Neural cell (in vitro differentiated cells): Measurements from ENCODE around the gene SGCD. TPM values are rescaled to one million over a fixed set of nuclear protein-coding genes. Genes with fewer than 3 reads are reported as not detected.

Experiments used
- H2AFZ ChIP-seq: fragments of 200-600, 300-800 bp; sonication (generic), shearing (Covaris generic); 2 replicates; pipeline ENCODE4 v1.6.0; 2014; ENCODE audit warnings: low read depth, mild to moderate bottlenecking, antibody characterized with exemption, low read length, moderate library complexity
- H3F3A ChIP-seq: fragments of 200-600 bp; shearing (Covaris generic); 2 replicates; pipeline ENCODE4 v1.6.1; 2016; ENCODE audit warnings: mild to moderate bottlenecking, moderate library complexity, mixed read lengths, antibody characterized with exemption, low read length; ENCODE audit not compliant: insufficient read depth, poor library complexity, severe bottlenecking
- H3K27ac ChIP-seq: fragments of 200-600, 300-800 bp; sonication (generic), shearing (Covaris generic); 2 replicates; pipeline ENCODE4 v1.5.1; 2014; ENCODE audit warnings: mild to moderate bottlenecking, low read length, moderate library complexity
- H3K27me3 ChIP-seq: fragments of 300-800, 200-600 bp; sonication (generic), shearing (Covaris generic); 2 replicates; pipeline ENCODE4 v1.6.0; 2014; ENCODE audit warnings: mild to moderate bottlenecking, low read depth, low read length, moderate library complexity; ENCODE audit not compliant: insufficient read depth
- H3K36me3 ChIP-seq: fragments of 300-800, 200-600 bp; sonication (generic), shearing (Covaris generic); 2 replicates; pipeline ENCODE4 v1.5.1; 2014; ENCODE audit warnings: mild to moderate bottlenecking, antibody characterized with exemption, low read length, moderate library complexity; ENCODE audit not compliant: insufficient read depth
- H3K4me2 ChIP-seq: fragments of 300-800, 200-600 bp; sonication (generic), shearing (Covaris generic); 2 replicates; pipeline ENCODE4 v1.6.0; 2014; ENCODE audit warnings: mild to moderate bottlenecking, low read length
- H3K4me3 ChIP-seq: fragments of 300-800, 200-600 bp; sonication (generic), shearing (Covaris generic); 2 replicates; pipeline ENCODE4 v1.5.1; 2014; ENCODE audit warnings: mild to moderate bottlenecking, low read length, moderate library complexity
- H3K79me2 ChIP-seq: fragments of 200-600 bp; shearing (Covaris generic); replicated peaks from 2 replicates; pipeline ENCODE4 v1.6.0; 2014; ENCODE audit warnings: mild to moderate bottlenecking, low read length, moderate library complexity; ENCODE audit not compliant: insufficient read depth
- H3K9ac ChIP-seq: fragments of 300-800, 200-600 bp; sonication (generic), shearing (Covaris generic); 2 replicates; pipeline ENCODE4 v1.6.1; 2016; ENCODE audit warnings: mild to moderate bottlenecking, low read length, mixed read lengths
- H3K9me2 ChIP-seq: fragments of 200-600 bp; shearing (Covaris generic); 2 replicates; pipeline ENCODE4 v1.6.1; 2016; ENCODE audit warnings: mild to moderate bottlenecking, low read length, mixed read lengths; ENCODE audit not compliant: insufficient read depth
- H3K9me3 ChIP-seq: fragments of 200-600, 300-800 bp; sonication (generic), shearing (Covaris generic); 2 replicates; pipeline ENCODE4 v1.6.1; 2016; ENCODE audit warnings: mild to moderate bottlenecking, mixed run types, low read length, moderate library complexity, mixed read lengths
- H4K20me1 ChIP-seq: fragments of 200-600 bp; shearing (Covaris generic); 2 replicates; pipeline ENCODE4 v1.6.1; 2016; ENCODE audit warnings: mild to moderate bottlenecking, mixed run types; ENCODE audit not compliant: insufficient read depth
- EP300 ChIP-seq: fragments of 450-650 bp; conservative IDR thresholded peaks from 2 replicates; pipeline ENCODE4 v1.6.1; 2014; ENCODE audit warnings: antibody characterized with exemption, mild to moderate bottlenecking, moderate library complexity; ENCODE audit not compliant: poor library complexity, severe bottlenecking
- EZH2 ChIP-seq: fragments of 200-600, 300-800 bp; shearing (Covaris generic), sonication (generic); IDR thresholded peaks from 2 replicates; pipeline ENCODE4 v1.6.1; 2014; ENCODE audit warnings: antibody characterized with exemption, low read length, borderline replicate concordance, mild to moderate bottlenecking; ENCODE audit not compliant: insufficient read depth, poor library complexity, severe bottlenecking
- MXI1 ChIP-seq: fragments of 450-650 bp; conservative IDR thresholded peaks from 2 replicates; pipeline ENCODE4 v1.6.1; 2014; ENCODE audit warnings: antibody characterized with exemption, mild to moderate bottlenecking; ENCODE audit not compliant: poor library complexity, severe bottlenecking
- POLR2AphosphoS5 ChIP-seq: IDR thresholded peaks from 2 replicates; pipeline ENCODE4 v1.6.1; 2012
- RAD21 ChIP-seq: fragments of 450-650 bp; conservative IDR thresholded peaks from 2 replicates; pipeline ENCODE4 v1.6.1; 2014; ENCODE audit warnings: antibody characterized with exemption, mild to moderate bottlenecking, moderate library complexity
- SMC3 ChIP-seq: fragments of 450-650 bp; conservative IDR thresholded peaks from 2 replicates; pipeline ENCODE4 v1.6.1; 2014; ENCODE audit warnings: antibody characterized with exemption, mild to moderate bottlenecking, moderate library complexity; ENCODE audit not compliant: poor library complexity
- TAF1 ChIP-seq: IDR thresholded peaks from 2 replicates; pipeline ENCODE4 v1.6.1; 2012; ENCODE audit warnings: low read depth
- polyA plus RNA-seq: library from polyadenylated mRNA; depleted of rRNA; stranded (reverse); fragments of >200 nt; gene quantifications from 2 replicates; pipeline ENCODE4 v1.2.3, GENCODE V29; 2014
- TF ChIP-seq, protein P1 (sequence below): IDR thresholded peaks from 2 replicates; pipeline ENCODE4 v1.6.1; 2012; ENCODE audit warnings: borderline replicate concordance
- TF ChIP-seq, protein P2 (sequence below): fragments of 450-650 bp; IDR thresholded peaks from 2 replicates; pipeline ENCODE4 v1.5.1; 2014; ENCODE audit warnings: antibody characterized with exemption, mild to moderate bottlenecking, moderate library complexity; ENCODE audit not compliant: poor library complexity, severe bottlenecking

The SGCD gene
- polyA plus RNA-seq, 1 donor from 2014 or later, result 3.4 TPM

DNA sequence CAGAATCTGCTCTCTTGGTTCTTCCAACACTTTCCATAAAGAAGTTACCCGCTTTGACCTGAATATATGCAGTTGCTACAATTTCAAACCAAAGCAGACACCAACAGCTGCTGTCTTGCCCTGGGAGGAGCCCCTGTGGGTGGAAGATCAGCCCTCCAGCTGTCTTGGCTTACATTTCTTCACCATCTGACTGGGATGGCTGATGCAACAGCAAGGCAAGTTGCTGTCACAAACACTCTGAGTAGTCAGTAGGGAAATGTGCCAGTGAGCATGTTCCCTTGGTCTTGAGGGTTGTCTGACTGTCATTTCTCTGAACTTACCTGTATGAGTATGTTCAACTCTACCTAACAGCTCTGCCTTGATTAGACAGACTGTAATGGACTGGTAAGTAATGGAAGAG is 152.9 kb downstream of the SGCD start:
- H3K36me3 ChIP-seq, result no peaks in the 10 kb centered on the region
- H3K27ac ChIP-seq, result no peak overlapping the region
- H4K20me1 ChIP-seq, result no peaks in the 10 kb centered on the region
- H3K4me2 ChIP-seq, result no peak overlapping the region
- no peaks in the 10 kb centered on the region for H3K9me2 ChIP-seq
- no peak overlapping the region for H3K9ac ChIP-seq
- H3K79me2 ChIP-seq, result no peaks in the 10 kb centered on the region
- no peak overlapping the region for H2AFZ ChIP-seq
- no peak overlapping the region for H3K4me3 ChIP-seq
- H3F3A ChIP-seq, result no peaks in the 10 kb centered on the region
- H3K9me3 ChIP-seq, result no peaks in the 10 kb centered on the region
- TF ChIP-seq, protein P1, sequence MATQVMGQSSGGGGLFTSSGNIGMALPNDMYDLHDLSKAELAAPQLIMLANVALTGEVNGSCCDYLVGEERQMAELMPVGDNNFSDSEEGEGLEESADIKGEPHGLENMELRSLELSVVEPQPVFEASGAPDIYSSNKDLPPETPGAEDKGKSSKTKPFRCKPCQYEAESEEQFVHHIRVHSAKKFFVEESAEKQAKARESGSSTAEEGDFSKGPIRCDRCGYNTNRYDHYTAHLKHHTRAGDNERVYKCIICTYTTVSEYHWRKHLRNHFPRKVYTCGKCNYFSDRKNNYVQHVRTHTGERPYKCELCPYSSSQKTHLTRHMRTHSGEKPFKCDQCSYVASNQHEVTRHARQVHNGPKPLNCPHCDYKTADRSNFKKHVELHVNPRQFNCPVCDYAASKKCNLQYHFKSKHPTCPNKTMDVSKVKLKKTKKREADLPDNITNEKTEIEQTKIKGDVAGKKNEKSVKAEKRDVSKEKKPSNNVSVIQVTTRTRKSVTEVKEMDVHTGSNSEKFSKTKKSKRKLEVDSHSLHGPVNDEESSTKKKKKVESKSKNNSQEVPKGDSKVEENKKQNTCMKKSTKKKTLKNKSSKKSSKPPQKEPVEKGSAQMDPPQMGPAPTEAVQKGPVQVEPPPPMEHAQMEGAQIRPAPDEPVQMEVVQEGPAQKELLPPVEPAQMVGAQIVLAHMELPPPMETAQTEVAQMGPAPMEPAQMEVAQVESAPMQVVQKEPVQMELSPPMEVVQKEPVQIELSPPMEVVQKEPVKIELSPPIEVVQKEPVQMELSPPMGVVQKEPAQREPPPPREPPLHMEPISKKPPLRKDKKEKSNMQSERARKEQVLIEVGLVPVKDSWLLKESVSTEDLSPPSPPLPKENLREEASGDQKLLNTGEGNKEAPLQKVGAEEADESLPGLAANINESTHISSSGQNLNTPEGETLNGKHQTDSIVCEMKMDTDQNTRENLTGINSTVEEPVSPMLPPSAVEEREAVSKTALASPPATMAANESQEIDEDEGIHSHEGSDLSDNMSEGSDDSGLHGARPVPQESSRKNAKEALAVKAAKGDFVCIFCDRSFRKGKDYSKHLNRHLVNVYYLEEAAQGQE, result no peak
- TF ChIP-seq RAD21 (no peak), POLR2AphosphoS5 (no peak), EZH2 (no peak), MXI1 (no peak), SMC3 (no peak), EP300 (no peak), TAF1 (no peak)
- TF ChIP-seq, protein P2, sequence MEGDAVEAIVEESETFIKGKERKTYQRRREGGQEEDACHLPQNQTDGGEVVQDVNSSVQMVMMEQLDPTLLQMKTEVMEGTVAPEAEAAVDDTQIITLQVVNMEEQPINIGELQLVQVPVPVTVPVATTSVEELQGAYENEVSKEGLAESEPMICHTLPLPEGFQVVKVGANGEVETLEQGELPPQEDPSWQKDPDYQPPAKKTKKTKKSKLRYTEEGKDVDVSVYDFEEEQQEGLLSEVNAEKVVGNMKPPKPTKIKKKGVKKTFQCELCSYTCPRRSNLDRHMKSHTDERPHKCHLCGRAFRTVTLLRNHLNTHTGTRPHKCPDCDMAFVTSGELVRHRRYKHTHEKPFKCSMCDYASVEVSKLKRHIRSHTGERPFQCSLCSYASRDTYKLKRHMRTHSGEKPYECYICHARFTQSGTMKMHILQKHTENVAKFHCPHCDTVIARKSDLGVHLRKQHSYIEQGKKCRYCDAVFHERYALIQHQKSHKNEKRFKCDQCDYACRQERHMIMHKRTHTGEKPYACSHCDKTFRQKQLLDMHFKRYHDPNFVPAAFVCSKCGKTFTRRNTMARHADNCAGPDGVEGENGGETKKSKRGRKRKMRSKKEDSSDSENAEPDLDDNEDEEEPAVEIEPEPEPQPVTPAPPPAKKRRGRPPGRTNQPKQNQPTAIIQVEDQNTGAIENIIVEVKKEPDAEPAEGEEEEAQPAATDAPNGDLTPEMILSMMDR, result no peak
- no peaks in the 10 kb centered on the region for H3K27me3 ChIP-seq

DNA sequence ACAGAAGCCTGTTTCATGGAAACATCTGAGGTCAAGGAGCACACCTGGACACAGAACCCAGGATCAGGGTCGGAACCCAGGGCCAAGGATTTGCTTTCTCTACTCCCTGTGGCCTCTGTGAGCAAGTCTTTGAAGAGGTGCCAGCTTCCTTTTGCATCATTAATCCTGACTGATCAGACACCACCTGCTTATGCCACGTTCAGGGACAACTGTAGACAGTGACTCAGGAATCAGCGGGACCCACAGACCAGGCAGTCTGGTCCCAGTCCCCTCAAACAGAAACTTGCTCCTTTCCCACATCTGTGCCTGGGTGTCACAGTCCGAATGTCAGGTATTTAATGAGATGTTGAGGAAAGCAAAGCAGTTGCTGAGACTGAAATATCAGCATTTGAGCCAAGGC is 154.8 kb downstream of the SGCD start:
- no peak overlapping the region for H3K4me2 ChIP-seq
- TF ChIP-seq SMC3 (no peak), MXI1 (no peak), EZH2 (no peak)
- TF ChIP-seq, protein P1, result no peak

More for the DNA sequence above, 154.8 kb downstream of the SGCD start:
- no peaks in the 10 kb centered on the region for H3K9me2 ChIP-seq
- H3K27me3 ChIP-seq, result no peaks in the 10 kb centered on the region
- H4K20me1 ChIP-seq, result no peaks in the 10 kb centered on the region
- H3K27ac ChIP-seq, result no peak overlapping the region
- H3K36me3 ChIP-seq, result no peaks in the 10 kb centered on the region
- no peak overlapping the region for H2AFZ ChIP-seq
- H3F3A ChIP-seq, result no peaks in the 10 kb centered on the region
- no peak overlapping the region for H3K4me3 ChIP-seq
- no peaks in the 10 kb centered on the region for H3K9me3 ChIP-seq
- no peak overlapping the region for H3K9ac ChIP-seq
- no peaks in the 10 kb centered on the region for H3K79me2 ChIP-seq
